NT2/D1 (cell line): ENCODE results near the gene GAREM1.

Experiments used
- DNase-seq: peaks from one replicate; pipeline ENCODE4 v3.0.0-alpha.2; 2011; ENCODE audit warnings: low read depth, low spot score
- H3K27me3 ChIP-seq: 2 replicates; pipeline ENCODE4 v1.6.0; 2011; ENCODE audit warnings: mild to moderate bottlenecking; ENCODE audit not compliant: insufficient read length, insufficient read depth
- H3K36me3 ChIP-seq: 2 replicates; pipeline ENCODE4 v1.6.1; 2011; ENCODE audit warnings: mild to moderate bottlenecking, low read length, mixed read lengths; ENCODE audit not compliant: insufficient read depth, insufficient read length
- H3K4me1 ChIP-seq: 2 replicates; pipeline ENCODE4 v1.5.1; 2011; ENCODE audit not compliant: insufficient read depth, insufficient read length
- H3K4me3 ChIP-seq: 2 replicates; pipeline ENCODE4 v1.5.1; 2011; ENCODE audit warnings: low read depth; ENCODE audit not compliant: insufficient read length
- H3K9ac ChIP-seq: 2 replicates; pipeline ENCODE4 v1.6.0; 2011; ENCODE audit warnings: low read depth; ENCODE audit not compliant: insufficient read length
- H3K9me3 ChIP-seq: 2 replicates; pipeline ENCODE4 v1.5.1; 2011; ENCODE audit warnings: mild to moderate bottlenecking, low read length; ENCODE audit not compliant: insufficient read depth
- SUZ12 ChIP-seq: IDR thresholded peaks from 2 replicates; pipeline ENCODE4 v1.6.1; 2011; ENCODE audit not compliant: insufficient read length, insufficient read depth; ENCODE audit errors: extremely low read depth
- YY1 ChIP-seq: IDR thresholded peaks from 2 replicates; pipeline ENCODE4 v1.6.1; 2011; ENCODE audit not compliant: insufficient read length, insufficient read depth
- ZNF274 ChIP-seq: IDR thresholded peaks from 2 replicates; pipeline ENCODE4 v1.6.1; 2011; ENCODE audit warnings: mild to moderate bottlenecking, low read depth, low read length

The GAREM1 gene

DNA sequence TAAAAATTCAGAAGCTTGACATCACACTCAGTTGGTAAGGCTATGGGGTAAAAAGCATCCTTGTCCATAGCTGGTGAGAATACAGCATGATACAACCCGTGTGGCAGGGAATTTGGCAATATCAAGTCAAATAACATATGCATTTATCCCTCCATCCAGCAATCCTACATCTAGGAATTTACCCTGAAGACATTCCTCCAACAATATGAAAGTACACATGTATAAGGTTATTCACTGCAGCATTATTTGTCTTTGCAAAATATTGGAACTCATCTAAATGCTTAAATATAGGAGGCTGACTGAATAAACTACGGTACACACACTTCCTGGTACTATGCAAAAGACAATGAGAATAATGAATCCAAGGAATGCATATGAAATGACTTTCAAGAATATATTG is 179.9 kb downstream of the GAREM1 start:
- H3K4me3 ChIP-seq: no peak overlapping the region
- H3K36me3 ChIP-seq: peaks cover 8% of the 10 kb centered on the region
- H3K9ac ChIP-seq: no peak overlapping the region
- TF ChIP-seq ZNF274: no peak
- no peak for TF ChIP-seq SUZ12
- TF ChIP-seq YY1: no peak
- H3K4me1 ChIP-seq: no peaks in the 10 kb centered on the region
- DNase-seq: no peak
- no peaks in the 10 kb centered on the region for H3K27me3 ChIP-seq
- no peaks in the 10 kb centered on the region for H3K9me3 ChIP-seq

DNA sequence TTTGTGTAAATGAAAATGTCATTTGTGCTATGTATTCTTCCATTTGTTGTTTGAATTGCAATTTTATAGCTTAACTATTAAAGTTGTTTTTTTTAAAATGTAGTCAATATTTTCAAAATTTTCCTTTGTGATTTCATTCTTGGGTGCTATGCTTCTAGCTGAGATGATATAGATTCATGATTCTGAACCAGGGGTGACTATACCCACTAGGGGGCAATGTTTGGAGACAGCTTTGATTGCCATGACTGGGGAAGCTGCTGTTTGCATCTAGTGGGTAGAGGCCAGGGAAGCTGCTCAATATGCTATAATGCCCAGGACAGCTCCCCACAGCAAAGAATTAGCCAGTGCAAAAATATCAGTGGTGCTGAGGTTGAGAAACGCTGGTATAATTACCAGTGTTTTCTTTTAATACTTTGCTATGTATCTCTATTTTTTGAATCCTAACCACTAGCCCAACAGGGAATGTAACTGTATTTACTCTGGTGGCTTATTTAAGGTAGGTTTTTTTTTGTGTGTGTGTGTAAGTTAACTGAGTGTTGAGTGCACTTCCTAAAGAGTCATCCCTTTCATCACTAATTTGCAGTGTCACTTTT is 181.1 kb downstream of the GAREM1 start:
- Histone ChIP-seq H3K27me3 (no peaks in the 10 kb centered on the region), H3K9me3 (no peaks in the 10 kb centered on the region), H3K36me3 (peaks cover 8% of the 10 kb centered on the region), H3K9ac (no peak overlapping the region), H3K4me1 (no peaks in the 10 kb centered on the region), H3K4me3 (no peak overlapping the region)
- no peak for TF ChIP-seq ZNF274
- no peak for TF ChIP-seq YY1
- no peak for TF ChIP-seq SUZ12
- peak; percentile 36 for DNase-seq

DNA sequence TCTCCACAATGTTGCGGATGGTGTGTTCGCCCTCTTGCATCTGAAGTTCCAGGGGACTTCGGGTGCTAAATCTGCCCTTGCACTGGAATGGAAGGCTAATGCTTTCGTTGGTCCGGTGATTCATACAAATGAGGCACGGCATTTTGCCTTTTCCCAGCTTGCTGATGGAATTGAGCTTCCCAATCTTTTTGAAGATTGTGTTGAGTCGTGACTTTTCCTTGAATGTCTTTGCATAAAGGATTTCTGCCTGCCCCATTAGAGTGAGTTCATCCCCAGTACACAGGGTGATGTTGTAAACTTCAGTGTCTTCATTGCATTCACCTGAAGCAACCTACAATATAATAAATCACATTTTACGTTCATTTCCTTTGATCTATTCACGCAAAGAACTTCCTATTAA is 182.8 kb downstream of the GAREM1 start:
- H3K9ac ChIP-seq: no peak overlapping the region

DNA sequence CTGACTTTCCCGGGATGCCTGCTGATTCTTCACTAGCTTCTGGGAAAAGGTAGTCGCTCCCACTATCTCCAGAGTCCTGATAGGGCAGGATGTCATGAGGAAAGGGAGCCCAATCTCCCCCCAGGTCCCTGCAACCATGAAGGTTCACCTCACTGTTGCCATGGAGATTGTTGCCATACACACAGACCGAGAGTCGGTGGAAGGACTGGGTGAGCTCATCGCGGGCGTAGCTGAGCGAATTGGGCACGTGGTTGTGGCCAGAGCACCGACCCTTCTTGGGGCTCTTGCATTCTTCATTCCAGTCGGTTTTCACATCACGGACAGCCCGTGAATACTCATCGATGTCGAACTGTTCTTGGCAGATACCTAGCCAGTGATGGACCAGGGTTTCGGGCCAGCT is 183.4 kb downstream of the GAREM1 start:
- no peak for TF ChIP-seq YY1
- no peak for TF ChIP-seq ZNF274
- no peak for TF ChIP-seq SUZ12
- Histone ChIP-seq H3K9ac (no peak overlapping the region), H3K27me3 (no peaks in the 10 kb centered on the region), H3K36me3 (peaks cover 8% of the 10 kb centered on the region), H3K9me3 (no peaks in the 10 kb centered on the region), H3K4me3 (no peak overlapping the region), H3K4me1 (no peaks in the 10 kb centered on the region)
- DNase-seq: no peak

More for the DNA sequence above, 182.8 kb downstream of the GAREM1 start:
- no peaks in the 10 kb centered on the region for H3K27me3 ChIP-seq
- peaks cover 8% of the 10 kb centered on the region for H3K36me3 ChIP-seq
- no peak for DNase-seq
- TF ChIP-seq ZNF274: no peak
- no peak for TF ChIP-seq YY1
- TF ChIP-seq SUZ12: no peak
- H3K9me3 ChIP-seq: no peaks in the 10 kb centered on the region
- no peaks in the 10 kb centered on the region for H3K4me1 ChIP-seq
- no peak overlapping the region for H3K4me3 ChIP-seq

DNA sequence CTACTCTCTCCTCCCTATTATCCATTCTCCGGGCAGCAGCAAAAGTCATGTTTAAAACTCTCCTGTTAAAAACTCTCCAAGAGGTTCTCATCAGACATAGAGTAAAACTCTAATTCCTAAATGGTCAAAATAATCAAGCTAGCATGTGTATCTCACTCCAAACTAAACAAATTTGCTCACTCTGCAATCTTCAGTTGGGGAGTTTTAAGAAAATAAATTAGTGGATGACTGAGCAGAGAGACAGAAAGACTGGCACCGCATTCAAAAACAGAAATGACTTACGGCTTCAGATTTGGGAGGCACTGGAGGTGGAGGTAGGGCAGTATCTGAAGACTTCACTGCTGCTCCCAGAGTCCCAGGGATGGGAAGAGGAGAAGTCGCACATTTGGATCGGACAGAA is 183.9 kb downstream of the GAREM1 start:
- Histone ChIP-seq H3K36me3 (peaks cover 8% of the 10 kb centered on the region), H3K9me3 (no peaks in the 10 kb centered on the region), H3K4me1 (no peaks in the 10 kb centered on the region), H3K27me3 (no peaks in the 10 kb centered on the region), H3K9ac (no peak overlapping the region), H3K4me3 (no peak overlapping the region)
- TF ChIP-seq ZNF274 (no peak), SUZ12 (no peak), YY1 (no peak)
- no peak for DNase-seq

DNA sequence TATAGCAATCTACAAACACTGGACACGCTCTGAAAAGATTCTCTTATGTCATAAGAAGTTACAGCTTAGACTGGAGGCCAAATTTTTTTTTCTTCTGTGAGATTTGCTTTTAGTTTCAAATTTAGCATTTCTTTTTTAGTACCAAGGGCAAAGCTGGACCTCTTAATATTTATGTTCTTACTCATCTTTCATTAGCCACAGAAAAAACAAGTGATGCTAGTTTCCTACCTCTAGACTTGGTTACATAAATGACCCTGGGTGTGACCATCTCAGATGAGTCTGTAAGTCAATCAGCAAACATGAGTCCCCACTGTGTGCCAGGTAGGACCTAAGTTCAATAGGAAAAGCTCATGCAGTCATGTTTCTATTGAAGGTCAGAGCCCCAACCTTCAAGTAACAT is 186.4 kb downstream of the GAREM1 start:
- Histone ChIP-seq H3K4me1 (no peaks in the 10 kb centered on the region), H3K9me3 (no peaks in the 10 kb centered on the region), H3K9ac (no peak overlapping the region), H3K4me3 (no peak overlapping the region), H3K27me3 (no peaks in the 10 kb centered on the region), H3K36me3 (peaks cover 8% of the 10 kb centered on the region)
- TF ChIP-seq SUZ12 (no peak), ZNF274 (no peak), YY1 (no peak)
- no peak for DNase-seq

DNA sequence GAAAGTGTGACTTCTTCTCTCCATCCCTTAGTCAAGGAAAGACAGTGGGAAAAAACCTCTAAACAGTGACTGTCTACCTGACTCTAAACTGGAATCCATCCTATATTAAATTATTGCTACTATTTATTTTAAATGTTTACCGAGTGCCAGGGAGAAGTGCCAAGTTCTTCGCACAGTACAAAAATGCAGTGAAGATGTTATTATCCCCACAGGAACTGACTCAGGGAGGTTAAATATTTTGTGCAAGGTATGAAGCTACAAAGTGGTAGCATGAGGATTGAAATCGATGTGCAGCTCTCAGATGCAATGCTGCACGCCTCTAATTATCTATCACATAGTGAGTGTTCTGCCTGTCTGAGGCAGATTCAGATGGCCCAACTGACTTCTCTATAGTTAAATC is 189.8 kb downstream of the GAREM1 start:
- TF ChIP-seq SUZ12 (no peak), ZNF274 (no peak), YY1 (no peak)
- no peaks in the 10 kb centered on the region for H3K27me3 ChIP-seq
- H3K4me1 ChIP-seq: no peaks in the 10 kb centered on the region
- H3K4me3 ChIP-seq: no peak overlapping the region
- DNase-seq: no peak
- H3K9me3 ChIP-seq: no peaks in the 10 kb centered on the region
- no peaks in the 10 kb centered on the region for H3K36me3 ChIP-seq
- no peak overlapping the region for H3K9ac ChIP-seq
